ENCODE results near the gene ZNF841.

GRCh38 chr19:52034051-52034728 lies 61.4 kb downstream of the ZNF841 start:
- no peak for TF ChIP-seq CTCF (conservative IDR thresholded peaks at IDR 0.05)
- no peak for TF ChIP-seq ZFX (IDR thresholded peaks at IDR 0.05)

Data from C4-2B (cell line).